GM12878 (cell line): Measurements from ENCODE around the gene PCDHA10. TPM values are rescaled to one million over a fixed set of nuclear protein-coding genes. Genes with fewer than 3 reads are reported as not detected.
"Not testable (repeated sequence)": the region's sequence is repeated elsewhere in the genome, so short reads cannot be mapped to it uniquely, and the experiment has no call there.

ENCODE experiments used
- ATAC-seq: fragments of 200-7000 bp; cut with Tn5 transposase; 3 replicates; pipeline ENCODE4 v1.9.1; 2020; ENCODE audit warnings: mild to moderate bottlenecking, moderate library complexity
- BruUV-seq: library from RNA; stranded (reverse); fragments of 400-500 nt; replicated peaks from 2 replicates; lab custom pipeline; 2021; lab: Mats Ljungman, UMichigan
- CTCF ChIA-PET: fragments of 300-600 bp; sonication (Branson Sonifier 250); formaldehyde crosslinking; extraction: SDS; loops from one replicate; lab custom pipeline; 2021; ENCODE audit warnings: inconsistent platforms; lab: Yijun Ruan, JAX
- POLR2A ChIA-PET: fragments of 350-600 bp; formaldehyde crosslinking; extraction: SDS; loops from one replicate; lab custom pipeline; 2021; ENCODE audit warnings: inconsistent platforms; lab: Charles Lee
- RAD21 ChIA-PET: fragments of 300-600 bp; sonication (Branson Sonifier 250); formaldehyde crosslinking; loops from one replicate; lab custom pipeline; 2023; ENCODE audit warnings: antibody characterized with exemption; ENCODE audit not compliant: unreplicated experiment; lab: Charles Lee
- SMC1A ChIA-PET: fragments of 300-600 bp; sonication (Branson Sonifier 250); formaldehyde crosslinking; loops from one replicate; lab custom pipeline; 2023; ENCODE audit not compliant: unreplicated experiment, uncharacterized antibody; lab: Charles Lee
- DNase-seq: peaks from one replicate; pipeline ENCODE4 v3.0.0-alpha.2; 2011; ENCODE audit warnings: low read depth, low spot score
- FAIRE-seq: peaks from 3 replicates; lab custom pipeline; 2011; peaks lifted over from hg19 to GRCh38; lab: Jason Lieb, UNC
- H2AFZ ChIP-seq: 2 replicates; pipeline ENCODE4 v1.6.0; 2011; ENCODE audit warnings: low read depth, low read length, control low read depth; ENCODE audit not compliant: control insufficient read depth
- H3K27ac ChIP-seq: 2 replicates; pipeline ENCODE4 v1.5.1; 2011; ENCODE audit warnings: control low read depth; ENCODE audit not compliant: control insufficient read depth, insufficient read depth
- H3K27me3 ChIP-seq, 2 experiments: replicated peaks in 1 of 2; 2 replicates each; pipeline versions ENCODE4 v1.6.0 to v1.6.1; 2011; ENCODE audit warnings: low read length in 1 of 2; ENCODE audit not compliant: control insufficient read depth in 2 of 2, insufficient read depth in 2 of 2
- H3K36me3 ChIP-seq, 2 experiments: 2 replicates each; pipeline ENCODE4 v1.5.1; 2011; ENCODE audit warnings: low read length in 1 of 2; ENCODE audit not compliant: control insufficient read depth in 2 of 2, insufficient read depth in 2 of 2
- H3K4me1 ChIP-seq: 2 replicates; pipeline ENCODE4 v1.6.1; 2011; ENCODE audit warnings: mild to moderate bottlenecking, low read length, moderate library complexity, mixed read lengths; ENCODE audit not compliant: control insufficient read depth, insufficient read depth
- H3K4me2 ChIP-seq: 2 replicates; pipeline ENCODE4 v1.6.0; 2011; ENCODE audit warnings: control low read depth; ENCODE audit not compliant: control insufficient read depth, insufficient read depth
- H3K4me3 ChIP-seq: fragments of 200-600 bp; sonication (generic); 2 replicates; pipeline ENCODE4 v1.5.1; 2016
- H3K79me2 ChIP-seq: 2 replicates; pipeline ENCODE4 v1.6.0; 2011; ENCODE audit warnings: low read length; ENCODE audit not compliant: control insufficient read depth, insufficient read depth
- H3K9ac ChIP-seq: 2 replicates; pipeline ENCODE4 v1.8.0; 2011; ENCODE audit warnings: low read length, control low read depth, mixed read lengths; ENCODE audit not compliant: control insufficient read depth, insufficient read depth
- H3K9me3 ChIP-seq: replicated peaks from 3 replicates; pipeline ENCODE4 v1.5.1; 2011; ENCODE audit warnings: mild to moderate bottlenecking, low read length; ENCODE audit not compliant: control insufficient read depth, insufficient read depth
- H4K20me1 ChIP-seq: 2 replicates; pipeline ENCODE4 v1.6.0; 2011; ENCODE audit not compliant: control insufficient read depth, insufficient read depth
- CTCF ChIP-seq, 3 experiments: IDR thresholded peaks in 2 of 3; conservative IDR thresholded peaks in 1 of 3; 2 replicates each; pipeline ENCODE4 v1.5.1; 2011; ENCODE audit warnings: low read depth in 3 of 3, low read length in 3 of 3, mild to moderate bottlenecking in 3 of 3, control low read depth in 2 of 3, moderate library complexity in 2 of 3, inconsistent platforms in 1 of 3, mixed read lengths in 1 of 3; ENCODE audit not compliant: control insufficient read depth in 2 of 3, insufficient read depth in 1 of 3; ENCODE audit errors: extremely low read depth in 1 of 3
- CUX1 ChIP-seq: IDR thresholded peaks from 2 replicates; pipeline ENCODE4 v1.6.1; 2012; ENCODE audit warnings: improper control_type of control experiment, low read depth, low read length; ENCODE audit not compliant: insufficient replicate concordance
- IRF4 ChIP-seq: IDR thresholded peaks from 2 replicates; pipeline ENCODE4 v1.6.1; 2011; ENCODE audit warnings: low read depth, low read length
- JUND ChIP-seq: IDR thresholded peaks from 2 replicates; pipeline ENCODE4 v1.6.1; 2012; ENCODE audit warnings: low read depth, mild to moderate bottlenecking, low read length, improper control_type of control experiment, moderate library complexity
- SRF ChIP-seq, 2 experiments: IDR thresholded peaks; 2 replicates each; pipeline ENCODE4 v1.6.1; 2011; ENCODE audit warnings: low read depth in 2 of 2, low read length in 2 of 2, mild to moderate bottlenecking in 1 of 2, moderate library complexity in 1 of 2
- SUPT20H ChIP-seq: IDR thresholded peaks from 2 replicates; pipeline ENCODE4 v1.6.1; 2011; ENCODE audit warnings: low read depth, mild to moderate bottlenecking, low read length, moderate library complexity, borderline replicate concordance; ENCODE audit not compliant: control insufficient read depth
- WGBS: methylation state at CpG from one replicate; pipeline ENCODE4 v1.1.6; 2016; ENCODE audit warnings: low lambda C conversion rate; ENCODE audit not compliant: insufficient replicate concordance, insufficient coverage; ENCODE audit errors: missing lambda C conversion rate; 5-methylcytosine and 5-hydroxymethylcytosine counted together
- in situ Hi-C: fragments of 300-500 bp; cut with MboI; formaldehyde crosslinking; loops from 9 replicates; pipeline ENCODE4 v1.14.3; 2018; ENCODE audit warnings: mixed read lengths
- intact Hi-C: fragments of 100-400 bp; cut with micrococcal nuclease; formaldehyde crosslinking; loops from one replicate; pipeline ENCODE4 v1.14.2; 2022; ENCODE audit not compliant: unreplicated experiment
- polyA plus RNA-seq, 11 experiments: library from polyadenylated mRNA; depleted of rRNA in 4 of 11; unstranded in 6 of 11; stranded (reverse) in 5 of 11; fragments of >200 nt; fragmentation: Nextera tagmentation in 4 of 11; fragmentation: Illumina TruSeq in 1 of 11; extraction: Ambion mirVana in 4 of 11; extraction: Trizol in 1 of 11; gene quantifications; 1 replicate in 1 of 11; 2 replicates in 10 of 11; pipeline versions ENCODE4 v1.2.1 to v1.2.3, GENCODE V29; 2011 to 2016; ENCODE audit warnings: inconsistent platforms in 2 of 11, missing spikeins in 2 of 11, low read depth in 1 of 11
- total RNA-seq, 4 experiments: library from RNA; depleted of rRNA in 3 of 4; stranded (reverse); fragments of >200 nt in 3 of 4; fragmentation: Illumina TruSeq in 1 of 4; extraction: Trizol in 1 of 4; gene quantifications; 2 replicates each; pipeline versions ENCODE4 v1.2.1 to v1.2.3, GENCODE V29; 2013 to 2021

Gene PCDHA10
- total and polyA plus RNA-seq, 10 of the 15 experiments (the other 5 are each of a cell fraction or from before 2014, with no cell fraction given): 0.01 to 0.06 (median 0.03) TPM; not detected in 5

- H3K36me3 ChIP-seq, H2AFZ ChIP-seq, SMC1A ChIA-PET, RAD21 ChIA-PET: not testable (repeated sequence)
- peak in 1 of 2 experiments; percentile 81; a peak in 2 of 4 replicates for TF ChIP-seq SRF (IDR thresholded peaks at IDR 0.05; ENCODE audit: low read depth in 2 of 2, low read length in 2 of 2)
- TF ChIP-seq, all 136 proteins: peak for 1; not testable (repeated sequence) for 135
- CTCF ChIA-PET, H3K27me3 ChIP-seq, H3K27ac ChIP-seq, BruUV-seq, intact Hi-C loops, H3K4me1 ChIP-seq, in situ Hi-C loops, FAIRE-seq, H3K4me3 ChIP-seq, H3K9me3 ChIP-seq, H4K20me1 ChIP-seq, H3K9ac ChIP-seq, ATAC-seq, H3K79me2 ChIP-seq, H3K4me2 ChIP-seq, DNase-seq, POLR2A ChIA-PET: not testable (repeated sequence)
- WGBS: 92% methylated on average over 44 of the region's 106 CpGs
Measured at GRCh38 chr5:140829511-140830501, 25.9 kb upstream of the PCDHA10 start.

- Histone ChIP-seq H3K9ac (no peak within 1 kb of the TSS), H4K20me1 (no peaks in the 10 kb centered on the region), H3K4me3 (no peak within 1 kb of the TSS), H3K9me3 (no peaks in the 10 kb centered on the region; the same call in 2 of the 3 replicates), H3K36me3 (no peaks in the 10 kb centered on the region), H3K4me1 (no peaks in the 10 kb centered on the region), H3K27me3 (no peaks in the 10 kb centered on the region), H3K4me2 (no peak within 1 kb of the TSS), H3K79me2 (no peaks in the 10 kb centered on the region), H2AFZ (no peak within 1 kb of the TSS), H3K27ac (no peak within 1 kb of the TSS)
- intact Hi-C loops: no loop called here
- no peak for FAIRE-seq
- in situ Hi-C loops: no loop called here
- SMC1A ChIA-PET: no interaction called here
- TF ChIP-seq SUPT20H: no peak
- TF ChIP-seq CTCF (IDR thresholded peaks at IDR 0.05 in 2 of 3, conservative IDR thresholded peaks at IDR 0.05 in 1 of 3; ENCODE audit: control insufficient read depth in 2 of 3, extremely low read depth in 1 of 3, insufficient read depth in 1 of 3, low read depth in 3 of 3, low read length in 3 of 3): 0 out of 6 replicates have a peak, but pooled peaks of 1 of the 3 experiments have one; percentile 4
- no peak for TF ChIP-seq CUX1
- TF ChIP-seq JUND: no peak
- TF ChIP-seq IRF4: no peak
- 25% methylated on average over 8 of the region's 8 CpGs for WGBS
- no peak for ATAC-seq
- no TSS peak for BruUV-seq
- POLR2A ChIA-PET: no interaction called here
- RAD21 ChIA-PET: no interaction called here
- CTCF ChIA-PET: no interaction called here
- DNase-seq: no peak
Measured at GRCh38 chr5:140833993-140834392, 21.7 kb upstream of the PCDHA10 start, which contains the start of gene PCDHA7. PCDHA7 (plus strand) TSS chr5:140834269; CDS start chr5:140834384, 115 bp downstream.
